ENCODE measurements around the gene ANKRD28. TPM values are rescaled to one million over a fixed set of nuclear protein-coding genes. Genes with fewer than 3 reads are reported as not detected.

The ANKRD28 gene
- polyA plus RNA-seq, 1 of the 3 experiments (the other 2 are of a cell fraction), result 74.8 TPM

- peak; percentile 93 for TF ChIP-seq FOSL2 (IDR thresholded peaks at IDR 0.05; ENCODE audit: borderline replicate concordance, low read depth)
- TF ChIP-seq IRF3 (IDR thresholded peaks at IDR 0.05; ENCODE audit: low read depth, low read length), result no peak
- TF ChIP-seq PBX3 (IDR thresholded peaks at IDR 0.05), result peak; percentile 98
- TF ChIP-seq MAX (IDR thresholded peaks at IDR 0.05; ENCODE audit: low read depth), result peak; percentile 54; the same call in 1 of the 2 replicates
- peak; percentile 13; the same call in 1 of the 2 replicates for TF ChIP-seq CTCF (IDR thresholded peaks at IDR 0.05)
- peak; percentile 68 for TF ChIP-seq REST (IDR thresholded peaks at IDR 0.05; ENCODE audit: low read depth, low read length)
- peak; percentile 80; the same call in 1 of the 2 replicates for TF ChIP-seq POLR2AphosphoS5 (IDR thresholded peaks at IDR 0.05; ENCODE audit: low read depth, low read length)
- TF ChIP-seq MEF2A (IDR thresholded peaks at IDR 0.05; ENCODE audit: borderline replicate concordance, low read depth), result peak; percentile 85
- peak; percentile 98 for TF ChIP-seq NFIC (IDR thresholded peaks at IDR 0.05; ENCODE audit: borderline replicate concordance)
- TF ChIP-seq CHD2 (IDR thresholded peaks at IDR 0.05; ENCODE audit: low read length, partially characterized antibody), result peak; percentile 62
These were observed 151.9 kb downstream of the ANKRD28 start (continued) for GRCh38 chr3:15645740-15646501.

- H3K27ac ChIP-seq (ENCODE audit: low read depth in 2 of 2, low read length in 1 of 2), result peak overlapping the region; percentile 91 to 100; a peak in 3 of 4 replicates
- no peaks in the 10 kb centered on the region for H4K20me1 ChIP-seq (ENCODE audit: insufficient read depth)
- no peak for DNase-seq
- H3K27me3 ChIP-seq (ENCODE audit: insufficient read depth), result no peaks in the 10 kb centered on the region
- ChIA-PET POLR2A (no interaction called here), CTCF (no interaction called here)
- H3F3A ChIP-seq (replicated peaks; ENCODE audit: insufficient read depth), result peaks cover 50% of the 10 kb centered on the region
- peaks cover 22 to 35% of the 10 kb centered on the region in 2 experiments for H3K4me1 ChIP-seq (ENCODE audit: control insufficient read depth in 1 of 2, insufficient read depth in 2 of 2, low read depth in 1 of 2, low read length in 1 of 2)
- H3K4me3 ChIP-seq (ENCODE audit: low read depth in 2 of 2, low read length in 1 of 2), result no peak overlapping the region
- 92% methylated on average over 6 of the region's 6 CpGs for WGBS (ENCODE audit: low lambda C conversion rate)
- H3K9me2 ChIP-seq, result no peaks in the 10 kb centered on the region
- H3K79me2 ChIP-seq (ENCODE audit: insufficient read depth), result 0 out of 2 replicates have a peak, but pooled peaks cover 3% of the 10 kb centered on the region
- H3K9me3 ChIP-seq, result no peaks in the 10 kb centered on the region
- peak overlapping the region; percentile 89 for H3K9ac ChIP-seq
- H3K36me3 ChIP-seq (replicated peaks in 1 of 2; ENCODE audit: control insufficient read depth in 1 of 2, insufficient read depth in 2 of 2, low read length in 1 of 2), result no peaks in the 10 kb centered on the region
- 0 out of 2 replicates have a peak overlapping the region, but pooled peaks have one; percentile 9 for H2AFZ ChIP-seq (ENCODE audit: low read depth)
- peak overlapping the region; percentile 78 for H3K4me2 ChIP-seq
- TF ChIP-seq ELF1 (IDR thresholded peaks at IDR 0.05), result no peak
- no peak for TF ChIP-seq TCF12 (IDR thresholded peaks at IDR 0.05)
- TF ChIP-seq USF2 (IDR thresholded peaks at IDR 0.05; ENCODE audit: borderline replicate concordance, low read depth, low read length), result no peak
- no peak for TF ChIP-seq YY1 (IDR thresholded peaks at IDR 0.05; ENCODE audit: low read depth)
- no peak for TF ChIP-seq ZBTB33 (IDR thresholded peaks at IDR 0.05; ENCODE audit: borderline replicate concordance, low read depth)
- TF ChIP-seq EZH2phosphoT487 (IDR thresholded peaks at IDR 0.05; ENCODE audit: borderline replicate concordance, low read depth), result no peak
- TF ChIP-seq USF1 (IDR thresholded peaks at IDR 0.05; ENCODE audit: borderline replicate concordance, low read depth), result no peak
- no peak for TF ChIP-seq FOSL2 (IDR thresholded peaks at IDR 0.05; ENCODE audit: borderline replicate concordance, low read depth)
- TF ChIP-seq NFIC (IDR thresholded peaks at IDR 0.05; ENCODE audit: borderline replicate concordance), result no peak
These were observed 152.5 kb downstream of the ANKRD28 start for GRCh38 chr3:15645246-15645645.

Data from SK-N-SH (cell line).